Natural killer cell treated with Interleukin-12 subunit alpha and Interleukin-12 subunit beta and Interleukin-15 and Interleukin-18, amount 100 ng/mL, for 72 hours (primary cell): Measurements from ENCODE around the gene PRUNE1. TPM values are rescaled to one million over a fixed set of nuclear protein-coding genes. Genes with fewer than 3 reads are reported as not detected.
A peak's percentile ranks its signal among the peaks of the same experiment; 100 is the strongest.

ENCODE experiments used
- ATAC-seq, 2 donors: fragments of 150-1000 bp; cut with Tn5 transposase in 1 of 2; sonication (Bioruptor Pico), chemical (Tn5 transposase) in 1 of 2; 2 replicates each; pipeline ENCODE4 v1.10.0; 2021
- DNase-seq: peaks from one replicate; pipeline ENCODE4 v3.0.0; 2022; ENCODE audit warnings: low spot score
- H3K27ac Mint-ChIP-seq, 2 donors: 1 replicate in 1 of 2; 2 replicates in 1 of 2; pipeline ENCODE4 v1.8.0; 2022; ENCODE audit warnings: mixed read lengths in 2 of 2, mild to moderate bottlenecking in 1 of 2, moderate library complexity in 1 of 2
- H3K27me3 Mint-ChIP-seq, 2 donors: 1 replicate in 1 of 2; 2 replicates in 1 of 2; pipeline ENCODE4 v1.8.0; 2022; ENCODE audit warnings: mixed read lengths in 2 of 2
- H3K36me3 Mint-ChIP-seq: one replicate; pipeline ENCODE4 v1.8.0; 2022; ENCODE audit warnings: mixed read lengths
- H3K4me1 Mint-ChIP-seq, 2 donors: 1 replicate in 1 of 2; 2 replicates in 1 of 2; pipeline ENCODE4 v1.8.0; 2022; ENCODE audit warnings: low read depth in 2 of 2, mixed read lengths in 2 of 2, mild to moderate bottlenecking in 1 of 2
- H3K4me3 Mint-ChIP-seq: one replicate; pipeline ENCODE4 v1.8.0; 2022; ENCODE audit warnings: mixed read lengths
- H3K9me3 Mint-ChIP-seq: 2 replicates; pipeline ENCODE4 v1.8.0; 2022; ENCODE audit warnings: mixed read lengths
- total RNA-seq, 2 donors: library from RNA; stranded (reverse); gene quantifications; one replicate each; pipeline ENCODE4 v1.2.3, GENCODE V29; 2022

The PRUNE1 gene
- total RNA-seq = 10 to 100 TPM; 12.7 to 13.1 TPM

GRCh38 chr1:151008244-151009205, at the start of gene PRUNE1:
Gene PRUNE1, plus strand, starts transcription at chr1:151008449. Its CDS starts 184 bp downstream, at chr1:151008633.
- DNase-seq (peak; percentile 96), ATAC-seq (peak; percentile 97 to 98)
- H3K36me3 Mint-ChIP-seq = no peaks in the 10 kb centered on the region
- H3K9me3 Mint-ChIP-seq = no peaks in the 10 kb centered on the region
- peak within 1 kb of the TSS; percentile 87 for H3K4me3 Mint-ChIP-seq
- H3K27me3 Mint-ChIP-seq = no peaks in the 10 kb centered on the region
- peaks cover 42 to 45% of the 10 kb centered on the region in 2 donors for H3K4me1 Mint-ChIP-seq
- peak within 1 kb of the TSS; percentile 80 to 93 for H3K27ac Mint-ChIP-seq

GRCh38 chr1:150960646-150961045, 47.6 kb upstream of the PRUNE1 start:
- ATAC-seq (no peak), DNase-seq (no peak)
- Mint-ChIP-seq H3K27me3 (no peaks in the 10 kb centered on the region), H3K4me3 (no peak overlapping the region), H3K36me3 (peaks cover 15% of the 10 kb centered on the region), H3K4me1 (peaks cover 0 to 5% of the 10 kb centered on the region in 2 donors), H3K9me3 (no peaks in the 10 kb centered on the region), H3K27ac (no peak overlapping the region)

GRCh38 chr1:150961756-150962155, 46.5 kb upstream of the PRUNE1 start:
- no peaks in the 10 kb centered on the region for H3K27me3 Mint-ChIP-seq
- H3K27ac Mint-ChIP-seq = no peak overlapping the region
- ATAC-seq (no peak), DNase-seq (no peak)
- peaks cover 21% of the 10 kb centered on the region for H3K36me3 Mint-ChIP-seq
- H3K9me3 Mint-ChIP-seq = no peaks in the 10 kb centered on the region
- no peak overlapping the region for H3K4me3 Mint-ChIP-seq
- peaks cover 5 to 10% of the 10 kb centered on the region in 2 donors for H3K4me1 Mint-ChIP-seq

- no peak overlapping the region for H3K4me3 Mint-ChIP-seq
- no peaks in the 10 kb centered on the region for H3K9me3 Mint-ChIP-seq
- peak overlapping the region; percentile 21 to 82 for H3K27ac Mint-ChIP-seq
- H3K4me1 Mint-ChIP-seq = peaks cover 11 to 13% of the 10 kb centered on the region in 2 donors
- H3K27me3 Mint-ChIP-seq = no peaks in the 10 kb centered on the region
- H3K36me3 Mint-ChIP-seq = peaks cover 27% of the 10 kb centered on the region
- no peak for ATAC-seq
- no peak for DNase-seq
Measured at GRCh38 chr1:150963321-150964163, 44.7 kb upstream of the PRUNE1 start.

- Mint-ChIP-seq H3K27me3 (no peaks in the 10 kb centered on the region), H3K27ac (no peak overlapping the region), H3K9me3 (no peaks in the 10 kb centered on the region), H3K4me3 (no peak overlapping the region), H3K36me3 (peaks cover 22% of the 10 kb centered on the region), H3K4me1 (peaks cover 11 to 18% of the 10 kb centered on the region in 2 donors)
- no peak for ATAC-seq
- no peak for DNase-seq
Measured at GRCh38 chr1:150964164-150964489, 44.1 kb upstream of the PRUNE1 start.

- DNase-seq (no peak), ATAC-seq (no peak)
- H3K9me3 Mint-ChIP-seq = no peaks in the 10 kb centered on the region
- H3K27me3 Mint-ChIP-seq = no peaks in the 10 kb centered on the region
- H3K4me3 Mint-ChIP-seq = no peak overlapping the region
- no peak overlapping the region for H3K27ac Mint-ChIP-seq
- peaks cover 15 to 23% of the 10 kb centered on the region in 2 donors for H3K4me1 Mint-ChIP-seq
- peaks cover 15% of the 10 kb centered on the region for H3K36me3 Mint-ChIP-seq
Measured at GRCh38 chr1:150965605-150966004, 42.6 kb upstream of the PRUNE1 start.

GRCh38 chr1:150966011-150966410, 42.2 kb upstream of the PRUNE1 start:
- ATAC-seq (no peak), DNase-seq (no peak)
- Mint-ChIP-seq H3K27ac (peak overlapping the region in 1 of 2 donors; percentile 29), H3K4me3 (no peak overlapping the region), H3K9me3 (no peaks in the 10 kb centered on the region), H3K27me3 (no peaks in the 10 kb centered on the region), H3K4me1 (peaks cover 19 to 27% of the 10 kb centered on the region in 2 donors), H3K36me3 (peaks cover 15% of the 10 kb centered on the region)

GRCh38 chr1:150967936-150968335, 40.3 kb upstream of the PRUNE1 start:
- Mint-ChIP-seq H3K9me3 (no peaks in the 10 kb centered on the region), H3K27me3 (no peaks in the 10 kb centered on the region), H3K4me3 (no peak overlapping the region), H3K36me3 (peaks cover 15% of the 10 kb centered on the region), H3K27ac (no peak overlapping the region), H3K4me1 (peaks cover 36 to 41% of the 10 kb centered on the region in 2 donors)
- DNase-seq (no peak), ATAC-seq (no peak)

- Mint-ChIP-seq H3K4me3 (no peak overlapping the region), H3K36me3 (peaks cover 15% of the 10 kb centered on the region), H3K27me3 (no peaks in the 10 kb centered on the region), H3K9me3 (no peaks in the 10 kb centered on the region), H3K4me1 (peaks cover 41 to 46% of the 10 kb centered on the region in 2 donors), H3K27ac (no peak overlapping the region)
- no peak for DNase-seq
- no peak for ATAC-seq
Measured at GRCh38 chr1:150968491-150968890, 39.8 kb upstream of the PRUNE1 start.

- H3K27ac Mint-ChIP-seq = peak overlapping the region; percentile 74 to 93
- H3K36me3 Mint-ChIP-seq = peaks cover 15% of the 10 kb centered on the region
Measured at GRCh38 chr1:150969626-150970025, 38.6 kb upstream of the PRUNE1 start.

GRCh38 chr1:150970808-150971582, 37.3 kb upstream of the PRUNE1 start:
- H3K27ac Mint-ChIP-seq = peak overlapping the region; percentile 74 to 93
- peak overlapping the region; percentile 56 for H3K4me3 Mint-ChIP-seq
- peaks cover 15% of the 10 kb centered on the region for H3K36me3 Mint-ChIP-seq
- peaks cover 43 to 48% of the 10 kb centered on the region in 2 donors for H3K4me1 Mint-ChIP-seq
- ATAC-seq (no peak), DNase-seq (no peak)
- no peaks in the 10 kb centered on the region for H3K9me3 Mint-ChIP-seq
- H3K27me3 Mint-ChIP-seq = no peaks in the 10 kb centered on the region

More at GRCh38 chr1:150969626-150970025, 38.6 kb upstream of the PRUNE1 start:
- no peak for ATAC-seq
- no peaks in the 10 kb centered on the region for H3K27me3 Mint-ChIP-seq
- H3K4me3 Mint-ChIP-seq = no peak overlapping the region
- DNase-seq = no peak
- peaks cover 41 to 46% of the 10 kb centered on the region in 2 donors for H3K4me1 Mint-ChIP-seq
- H3K9me3 Mint-ChIP-seq = no peaks in the 10 kb centered on the region

- ATAC-seq (no peak), DNase-seq (no peak)
- Mint-ChIP-seq H3K36me3 (peaks cover 8% of the 10 kb centered on the region), H3K27ac (peak overlapping the region; percentile 74 to 93), H3K27me3 (no peaks in the 10 kb centered on the region), H3K4me1 (peaks cover 44 to 50% of the 10 kb centered on the region in 2 donors), H3K4me3 (peak overlapping the region; percentile 88), H3K9me3 (no peaks in the 10 kb centered on the region)
Measured at GRCh38 chr1:150971583-150972416, 36.4 kb upstream of the PRUNE1 start.
